ENCODE data around the gene SAP30.

SAP30 gene

DNA sequence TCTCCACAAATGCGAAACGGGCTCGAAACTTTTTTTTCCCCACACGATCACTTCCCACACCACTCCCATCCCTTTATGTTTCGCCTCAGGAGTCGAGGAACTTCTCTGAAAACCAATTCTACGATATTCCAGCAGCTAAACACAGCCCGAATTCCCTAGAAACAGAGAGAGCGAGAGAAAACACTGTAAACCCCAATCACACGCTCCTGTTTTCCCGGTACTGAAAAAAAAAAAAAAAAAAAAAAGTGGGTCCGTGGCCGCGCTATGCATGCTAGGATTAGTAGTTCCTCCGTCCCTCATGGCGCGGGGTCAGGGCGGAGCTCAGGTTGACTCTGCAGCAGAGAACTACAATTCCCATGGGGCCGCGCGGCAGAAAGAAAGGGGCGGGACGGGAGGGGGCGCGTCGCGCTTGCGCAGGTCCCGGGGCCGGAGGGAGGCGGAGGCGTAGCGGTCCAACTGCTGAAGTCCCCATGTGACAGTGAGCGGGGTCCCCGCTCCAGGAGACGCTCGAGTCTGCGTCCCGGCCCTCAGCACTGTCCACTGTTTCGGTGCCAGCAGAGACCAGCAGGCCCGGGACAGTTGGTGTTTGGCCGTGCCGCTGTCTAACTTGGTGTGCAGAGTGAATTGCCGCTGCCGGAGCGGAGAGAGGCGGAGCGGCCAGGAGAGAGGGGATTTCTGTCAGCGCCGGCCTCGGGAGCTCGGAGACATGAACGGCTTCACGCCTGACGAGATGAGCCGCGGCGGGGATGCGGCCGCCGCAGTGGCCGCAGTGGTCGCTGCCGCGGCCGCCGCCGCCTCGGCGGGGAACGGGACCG is at the start of gene SAP30:
TSS of gene SAP30 (plus strand) at position 478 of the 815 bp plus-strand sequence. CDS start at position 707, 229 bp downstream.
- DNase-seq (ENCODE audit: low read depth) = peak; percentile 94

DNA sequence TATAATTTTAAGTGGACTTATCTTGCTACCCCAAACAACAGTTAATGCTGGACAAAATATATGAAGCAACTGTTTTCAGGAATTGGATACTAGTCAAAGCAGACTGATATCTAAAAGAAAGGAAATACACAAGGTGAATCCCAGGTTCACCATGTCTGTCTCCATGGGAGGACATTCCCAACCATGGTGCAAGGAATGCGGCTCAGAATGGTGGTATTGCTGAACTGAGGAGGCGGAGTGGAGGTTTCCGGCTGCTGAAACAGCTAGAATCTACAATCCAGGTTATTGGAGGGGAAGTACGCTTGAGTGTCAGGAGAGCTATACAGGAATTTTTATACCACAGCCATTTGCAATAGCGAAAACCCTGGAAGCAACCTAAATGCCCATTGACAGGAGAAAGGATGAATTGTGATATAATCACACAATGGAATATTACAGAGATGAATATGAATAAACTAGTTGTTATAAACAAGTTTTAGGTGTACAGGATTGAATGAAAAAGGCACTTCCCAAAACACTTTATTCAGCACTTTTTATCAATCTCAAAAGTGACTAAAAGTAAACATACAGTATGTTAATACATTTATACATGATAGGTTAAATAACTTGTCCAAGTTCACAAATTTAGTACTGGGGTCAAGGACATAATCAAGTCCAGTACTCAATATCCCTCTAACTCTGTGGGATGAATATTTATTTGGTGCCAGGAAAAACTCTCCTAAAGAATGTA is 45.6 kb upstream of the SAP30 start:
- no peak for DNase-seq (ENCODE audit: low read depth)

- DNase-seq (ENCODE audit: low read depth) = no peak
Measured at GRCh38 chr4:173328236-173328901, 42.4 kb upstream of the SAP30 start.

GRCh38 chr4:173330590-173330989 is 40.2 kb upstream of the SAP30 start:
- no peak for DNase-seq (ENCODE audit: low read depth)

- DNase-seq (ENCODE audit: low read depth) = no peak
Measured at GRCh38 chr4:173332021-173332487, 38.7 kb upstream of the SAP30 start.

DNA sequence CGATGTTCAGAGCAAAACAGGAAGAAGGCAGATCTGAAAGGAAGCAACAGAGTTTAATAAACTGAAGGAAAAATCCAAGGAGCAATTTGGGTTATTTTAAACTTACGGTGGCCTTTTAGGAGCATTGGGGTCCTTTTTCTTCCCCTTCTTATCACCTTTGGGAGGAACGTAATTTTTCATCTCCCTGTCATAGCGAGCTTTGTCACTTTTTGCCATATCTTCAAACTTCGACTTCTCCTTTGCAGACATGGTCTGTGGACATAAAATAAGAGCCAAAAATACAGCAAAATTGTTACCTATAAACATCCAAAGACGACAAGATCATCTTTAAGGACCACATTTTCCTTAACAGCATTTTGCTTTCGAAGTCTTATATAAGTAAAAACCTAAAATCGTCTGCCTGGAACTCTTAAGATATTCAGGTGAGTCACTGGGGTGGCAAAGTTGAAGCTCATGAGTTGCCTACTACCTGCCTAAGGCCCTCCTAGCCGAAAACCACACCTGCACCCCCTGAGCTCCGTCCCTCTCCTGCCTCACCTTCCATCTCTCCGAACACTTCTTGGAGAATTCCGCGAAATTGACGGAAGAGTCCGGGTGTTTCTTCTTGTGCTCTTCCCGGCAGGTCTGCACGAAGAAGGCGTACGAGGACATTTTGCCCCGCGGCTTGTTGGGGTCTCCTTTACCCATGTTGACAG is 37.6 kb upstream of the SAP30 start:
- DNase-seq (ENCODE audit: low read depth) = no peak

DNA sequence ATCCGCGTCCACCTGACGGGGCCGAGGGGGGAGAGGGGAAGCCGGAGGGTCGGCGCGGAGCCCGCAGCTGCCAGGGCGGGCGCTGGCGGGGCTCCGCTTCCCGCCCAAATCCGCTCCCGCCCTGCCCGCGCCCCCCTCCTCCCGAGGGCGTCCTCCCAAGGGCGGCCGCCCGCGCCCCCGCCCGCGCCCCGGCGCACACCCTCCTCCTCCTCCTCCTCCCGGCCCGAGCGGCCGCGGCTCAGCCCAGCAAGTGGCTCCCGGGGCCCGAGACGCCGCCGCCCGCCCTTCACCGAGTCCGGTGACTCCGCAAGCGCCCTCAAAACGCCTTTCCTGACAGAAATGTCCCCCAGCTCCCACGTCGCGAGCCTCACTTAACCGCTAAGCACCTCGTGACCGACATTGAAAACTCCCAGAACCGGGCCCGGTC is 37.1 kb upstream of the SAP30 start:
- DNase-seq (ENCODE audit: low read depth) = peak; percentile 28

DNA sequence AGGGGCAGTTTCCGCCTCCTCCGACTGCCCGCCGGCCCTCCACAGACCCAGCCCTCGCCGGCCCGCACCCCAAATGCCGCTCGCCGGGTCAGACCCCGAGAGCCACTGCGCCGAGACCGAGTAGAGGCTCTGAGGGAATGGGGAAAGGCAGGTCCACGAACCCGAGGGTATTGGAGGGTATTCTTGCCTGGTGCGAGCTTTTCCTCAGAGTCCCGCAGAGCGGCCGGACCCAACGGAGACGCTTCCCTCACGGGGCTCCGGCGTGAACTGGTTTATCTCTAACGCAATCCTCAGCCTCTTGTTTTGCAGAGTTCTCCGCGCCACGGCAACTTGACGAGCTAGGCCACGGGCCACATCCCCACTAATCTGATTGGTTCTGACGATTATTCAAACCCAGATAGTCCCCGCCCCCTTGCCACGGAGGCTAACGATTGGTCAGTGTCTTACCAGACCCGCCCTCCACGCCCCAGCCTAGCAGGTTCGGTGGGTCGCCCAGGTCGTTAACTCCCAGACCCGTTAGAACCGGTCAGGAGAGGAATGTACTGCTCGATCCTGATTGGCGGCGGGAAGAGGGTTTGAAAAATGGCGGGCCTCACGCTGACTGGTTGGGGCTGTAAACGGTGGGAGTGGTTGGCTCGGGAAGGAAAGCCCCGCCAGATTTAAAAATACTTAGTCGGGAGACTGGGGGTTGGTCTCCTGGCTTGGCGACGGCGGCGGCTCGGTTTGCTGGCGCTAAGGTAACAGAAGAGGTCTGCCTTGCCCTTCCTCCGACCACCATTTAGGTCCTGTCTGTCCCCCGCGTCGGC is 36.5 kb upstream of the SAP30 start, which contains the start of gene HMGB2:
TSS of gene HMGB2 (minus strand) at position 274 of the 806 bp plus-strand sequence. CDS start 709 bp downstream, outside the sequence.
- DNase-seq (ENCODE audit: low read depth) = peak; percentile 99

GRCh38 chr4:173334891-173335752 is 35.6 kb upstream of the SAP30 start:
- DNase-seq (ENCODE audit: low read depth) = no peak

DNA sequence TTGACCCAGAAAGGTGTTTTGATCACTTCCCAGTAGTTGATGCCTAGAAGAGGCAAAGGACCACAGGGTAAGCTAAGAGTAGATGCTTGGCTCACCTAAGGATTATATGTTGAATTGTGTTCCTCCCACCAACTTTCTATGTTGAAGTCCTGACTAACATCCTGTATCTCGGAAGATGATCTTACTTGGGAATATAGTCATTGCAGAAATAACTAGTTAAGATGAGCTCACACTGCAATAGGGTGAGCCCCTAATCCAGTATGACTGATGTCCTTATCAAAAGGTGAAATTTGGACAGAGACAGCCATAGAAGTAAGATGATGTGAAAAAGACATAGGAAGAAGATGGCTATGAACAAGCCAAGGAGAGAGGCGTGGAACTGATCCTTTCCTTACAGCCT is 33.3 kb upstream of the SAP30 start:
- no peak for DNase-seq (ENCODE audit: low read depth)

- DNase-seq (ENCODE audit: low read depth) = no peak
Measured at GRCh38 chr4:173343832-173344397, 26.8 kb upstream of the SAP30 start.

DNA sequence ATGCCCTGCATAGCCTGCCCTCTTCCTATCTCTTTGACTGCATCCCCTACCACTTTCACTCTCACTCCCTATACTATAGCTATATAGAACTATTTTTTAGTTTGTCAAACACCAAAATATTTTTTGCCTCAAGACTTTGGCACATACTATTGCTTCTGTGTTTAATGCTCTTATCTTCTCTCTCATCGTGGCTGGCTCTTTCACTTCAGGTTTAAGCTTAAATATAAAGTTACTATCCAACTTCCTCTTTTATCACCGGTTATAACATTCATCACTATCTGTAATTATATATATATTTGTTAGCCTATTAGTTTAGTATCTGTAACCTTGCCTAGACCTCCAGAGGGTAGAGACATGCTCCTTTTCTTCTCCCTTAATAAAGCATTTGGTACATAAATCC is 25.1 kb upstream of the SAP30 start:
- no peak for DNase-seq (ENCODE audit: low read depth)

GRCh38 chr4:173346074-173346473 is 24.7 kb upstream of the SAP30 start:
- DNase-seq (ENCODE audit: low read depth) = no peak

- DNase-seq (ENCODE audit: low read depth) = no peak
Measured at GRCh38 chr4:173347467-173347866, 23.3 kb upstream of the SAP30 start.

- DNase-seq (ENCODE audit: low read depth) = no peak
Measured at GRCh38 chr4:173357939-173358338, 12.8 kb upstream of the SAP30 start.

DNA sequence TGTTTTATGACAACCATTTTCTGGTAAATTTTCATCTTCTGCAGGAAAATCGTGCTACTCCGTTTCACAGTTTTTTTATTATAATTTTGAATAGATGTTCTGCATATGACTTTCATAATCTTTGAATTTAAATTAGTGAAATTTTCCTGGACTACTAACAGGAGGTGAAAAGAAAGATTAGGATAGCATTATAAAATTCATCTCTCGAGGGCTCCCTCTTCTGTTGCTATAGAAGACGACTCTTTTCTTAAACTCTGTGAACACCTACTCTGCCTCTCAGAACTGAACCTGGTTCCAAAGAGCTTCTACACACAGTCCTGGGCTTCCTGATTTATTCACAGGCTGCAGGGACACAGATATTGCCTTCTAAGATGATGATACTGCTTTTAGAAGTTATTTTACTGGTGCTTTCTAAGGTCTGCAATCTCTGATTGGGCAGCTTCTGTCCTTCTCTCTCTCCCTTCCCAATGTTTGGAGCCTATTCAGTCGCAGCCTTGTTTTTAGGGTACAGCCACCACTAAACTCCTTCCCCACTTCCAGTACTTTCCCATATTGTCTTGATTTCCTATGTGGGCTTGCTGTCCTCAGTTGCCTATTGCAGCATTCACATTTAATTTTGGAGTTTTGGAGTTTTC is 10.1 kb upstream of the SAP30 start:
- no peak for DNase-seq (ENCODE audit: low read depth)

DNA sequence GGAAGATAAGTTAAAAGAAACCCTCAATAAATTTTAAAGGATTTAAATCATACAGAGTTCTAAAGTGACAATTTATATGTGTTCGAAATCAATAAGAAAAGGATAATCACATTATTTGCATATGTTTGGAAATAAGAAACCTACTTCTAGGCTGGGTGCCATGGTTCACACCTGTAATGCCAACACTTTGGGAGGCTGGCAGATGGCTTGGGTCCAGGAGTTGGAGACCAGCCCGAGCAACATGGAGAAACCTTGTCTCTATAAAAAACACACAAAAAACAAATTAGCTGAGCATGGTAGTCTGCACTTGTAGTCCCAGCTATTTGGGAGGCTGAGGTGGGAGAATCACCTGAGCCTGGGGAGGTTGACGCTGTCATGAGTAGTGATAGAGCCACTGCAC is 8.1 kb upstream of the SAP30 start:
- DNase-seq (ENCODE audit: low read depth) = no peak

DNA sequence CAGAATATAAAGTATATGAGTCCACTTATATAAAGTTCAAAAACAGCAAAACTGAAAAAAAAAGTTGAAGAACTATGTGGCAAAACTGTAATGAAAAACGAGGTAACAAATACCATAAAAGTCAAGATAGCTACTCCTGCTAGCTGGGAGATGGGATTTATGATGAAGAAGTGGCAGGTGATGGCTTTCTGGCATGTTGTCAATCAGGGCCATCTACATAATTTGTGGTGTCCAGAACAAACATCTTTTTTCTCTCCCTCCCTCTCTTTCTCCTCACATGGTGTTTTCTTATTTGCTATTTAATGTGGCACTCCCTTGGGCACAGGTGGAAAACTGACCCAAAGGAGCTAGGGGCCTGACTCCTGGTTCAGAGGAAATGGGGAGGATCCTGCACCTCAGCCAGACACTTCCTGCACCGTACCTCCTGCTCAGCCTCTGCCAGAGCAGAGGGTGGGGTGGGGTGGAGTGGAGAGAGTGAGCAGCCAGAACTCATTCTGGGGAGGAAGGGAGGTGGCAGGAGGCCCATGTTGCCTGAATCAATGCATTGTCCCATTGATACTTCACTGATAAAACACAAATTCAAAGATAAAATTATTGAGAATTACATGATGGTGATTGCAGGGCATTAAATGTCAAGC is 5.3 kb upstream of the SAP30 start:
- DNase-seq (ENCODE audit: low read depth) = no peak

DNA sequence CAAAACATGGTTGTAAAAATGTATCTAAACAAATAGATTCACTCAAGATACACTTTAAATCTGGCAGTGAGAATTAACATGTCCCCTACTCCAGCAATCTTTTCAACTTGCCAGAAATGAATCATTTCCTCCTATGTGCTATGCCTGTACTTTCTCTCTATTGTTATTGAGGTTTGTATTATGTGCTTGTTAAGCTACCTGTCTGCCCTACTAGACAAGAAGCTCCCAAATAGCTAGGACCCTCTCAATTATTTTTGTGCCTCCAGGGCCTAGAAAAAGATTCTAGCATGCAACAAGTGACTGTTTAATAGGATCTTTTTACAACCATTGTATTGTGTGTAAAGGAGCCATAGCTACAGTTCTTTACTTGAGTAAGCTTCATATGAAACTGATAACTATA is 3.5 kb upstream of the SAP30 start:
- no peak for DNase-seq (ENCODE audit: low read depth)

Measured in stimulated activated CD8-positive, alpha-beta memory T cell treated with anti-CD3 and anti-CD28 coated beads, Interleukin-4, amount 100 ng/mL, for 24 hours (primary cell).